Measurements from ENCODE around the gene RPL4. TPM values are rescaled to one million over a fixed set of nuclear protein-coding genes. Genes with fewer than 3 reads are reported as not detected.

The RPL4 gene
- total RNA-seq, 1 experiment from 2014 or later = 3,648 TPM

GRCh38 chr15:66535056-66535455, 30.4 kb upstream of the RPL4 start:
- POLR2A ChIA-PET = no interaction called here
- Mint-ChIP-seq H3K4me1 (no peaks in the 10 kb centered on the region), H3K36me3 (peaks cover 37% of the 10 kb centered on the region), H3K4me3 (no peak overlapping the region), H3K27ac (no peak overlapping the region), H3K9me3 (no peaks in the 10 kb centered on the region), H3K27me3 (ENCODE audit: low read depth) (no peaks in the 10 kb centered on the region)
- no peak for TF ChIP-seq ZNF138 (CRISPR knock-in tag; conservative IDR thresholded peaks at IDR 0.05)
- no peak for TF ChIP-seq ZSCAN18 (CRISPR knock-in tag; IDR thresholded peaks at IDR 0.05)
- TF ChIP-seq TEAD1 (CRISPR knock-in tag; IDR thresholded peaks at IDR 0.05) = no peak
- TF ChIP-seq ATF6 (CRISPR knock-in tag; IDR thresholded peaks at IDR 0.05) = no peak
- TF ChIP-seq PRRX2 (CRISPR knock-in tag; IDR thresholded peaks at IDR 0.05) = no peak
- no peak for TF ChIP-seq MAX (CRISPR knock-in tag; IDR thresholded peaks at IDR 0.05)
- TF ChIP-seq KAT7 (CRISPR knock-in tag; IDR thresholded peaks at IDR 0.05; ENCODE audit: borderline replicate concordance) = no peak
- TF ChIP-seq ZBTB43 (CRISPR knock-in tag; IDR thresholded peaks at IDR 0.05) = no peak
- TF ChIP-seq JUN (CRISPR knock-in tag; IDR thresholded peaks at IDR 0.05) = no peak
- TF ChIP-seq FOXP1 (CRISPR knock-in tag; IDR thresholded peaks at IDR 0.05; ENCODE audit: borderline replicate concordance) = no peak
- TF ChIP-seq TP53 (CRISPR knock-in tag; IDR thresholded peaks at IDR 0.05) = no peak
- no peak for TF ChIP-seq NR2C2 (CRISPR knock-in tag; IDR thresholded peaks at IDR 0.05)
- TF ChIP-seq CREM (CRISPR knock-in tag; IDR thresholded peaks at IDR 0.05) = no peak
- TF ChIP-seq ZMAT4 (CRISPR knock-in tag; IDR thresholded peaks at IDR 0.05) = no peak
- no peak for TF ChIP-seq ZBTB21 (CRISPR knock-in tag; IDR thresholded peaks at IDR 0.05; ENCODE audit: borderline replicate concordance)
- TF ChIP-seq ZNF263 (CRISPR knock-in tag; IDR thresholded peaks at IDR 0.05; ENCODE audit: low read depth) = no peak
- ATAC-seq = no peak
- DNase-seq (ENCODE audit: low spot score) = no peak
- CTCF ChIA-PET = interaction anchor here (1.5 kb wide), 1 partner anchor 37 kb away, joined by 3 read pairs; the partner anchor contains the start of gene SNAPC5

GRCh38 chr15:66524838-66525237, 20.2 kb upstream of the RPL4 start:
- H3K36me3 Mint-ChIP-seq = peaks cover 35% of the 10 kb centered on the region
- ATAC-seq (no peak), DNase-seq (ENCODE audit: low spot score) (no peak)
- H3K9me3 Mint-ChIP-seq = no peaks in the 10 kb centered on the region
- H3K4me3 Mint-ChIP-seq = no peak overlapping the region
- no peaks in the 10 kb centered on the region for H3K27me3 Mint-ChIP-seq (ENCODE audit: low read depth)
- ChIA-PET POLR2A (no interaction called here), CTCF (interaction anchor here (1.0 kb wide), 1 partner anchor 39 kb away, joined by 3 read pairs; no protein-coding TSS in a partner anchor)
- H3K27ac Mint-ChIP-seq = 0 out of 2 replicates have a peak overlapping the region, but pooled peaks have one; percentile 24
- TF ChIP-seq E2F5 (CRISPR knock-in tag; IDR thresholded peaks at IDR 0.05) (no peak), ZNF121 (CRISPR knock-in tag; IDR thresholded peaks at IDR 0.05) (no peak), ATF3 (CRISPR knock-in tag; conservative IDR thresholded peaks at IDR 0.05) (no peak), ATF2 (CRISPR knock-in tag; IDR thresholded peaks at IDR 0.05; ENCODE audit: borderline replicate concordance, low read depth) (no peak), ZSCAN18 (CRISPR knock-in tag; IDR thresholded peaks at IDR 0.05) (no peak), RORB (CRISPR knock-in tag; IDR thresholded peaks at IDR 0.05) (no peak)
- H3K4me1 Mint-ChIP-seq = no peaks in the 10 kb centered on the region
